ENCODE results near the gene MORN2.

MORN2 gene

GRCh38 chr2:38892819-38893218 lies 17.0 kb downstream of the MORN2 start:
- no peak for DNase-seq

DNA sequence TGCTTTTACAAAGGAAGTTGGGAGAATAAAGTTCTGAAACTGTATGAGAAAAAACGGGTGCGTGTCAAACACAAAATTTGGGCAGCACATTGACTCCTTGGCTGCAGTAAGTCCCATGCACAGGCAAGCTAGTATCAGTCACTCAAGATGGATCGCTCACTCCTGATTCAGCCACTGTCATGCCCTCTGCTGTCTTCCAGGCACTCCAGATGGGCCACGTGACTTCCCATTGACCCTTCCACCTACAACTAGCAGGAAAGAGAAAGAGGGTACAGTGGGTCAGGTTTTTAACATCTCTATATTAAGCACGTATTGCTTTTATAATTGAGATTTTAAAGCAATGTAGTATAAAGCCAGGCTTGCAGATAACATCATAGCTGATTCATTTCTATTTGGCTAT lies 22.5 kb downstream of the MORN2 start:
- DNase-seq, result no peak

DNA sequence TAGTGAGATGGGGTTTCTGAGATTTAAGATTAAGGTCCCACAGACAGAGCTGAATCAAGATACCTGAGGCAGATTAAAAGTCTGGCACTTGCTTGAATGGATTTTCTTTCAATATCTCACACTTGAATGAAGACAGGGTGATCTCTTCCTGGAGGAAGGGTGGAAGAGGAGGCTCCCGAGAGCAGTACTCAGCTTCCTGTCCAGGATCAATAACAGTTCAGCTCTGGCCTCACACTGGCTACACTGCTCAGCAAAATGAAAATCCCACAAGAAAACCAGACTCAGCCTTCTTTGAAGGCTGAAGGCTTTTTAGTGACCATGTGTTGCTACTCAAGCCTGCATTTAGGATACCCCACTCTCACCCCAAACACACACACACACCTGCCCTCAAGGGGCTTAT lies 24.9 kb downstream of the MORN2 start:
- no peak for DNase-seq

GRCh38 chr2:38905251-38905650 lies 29.5 kb downstream of the MORN2 start:
- DNase-seq, result no peak

GRCh38 chr2:38907242-38907641 lies 31.5 kb downstream of the MORN2 start:
- DNase-seq, result no peak

DNA sequence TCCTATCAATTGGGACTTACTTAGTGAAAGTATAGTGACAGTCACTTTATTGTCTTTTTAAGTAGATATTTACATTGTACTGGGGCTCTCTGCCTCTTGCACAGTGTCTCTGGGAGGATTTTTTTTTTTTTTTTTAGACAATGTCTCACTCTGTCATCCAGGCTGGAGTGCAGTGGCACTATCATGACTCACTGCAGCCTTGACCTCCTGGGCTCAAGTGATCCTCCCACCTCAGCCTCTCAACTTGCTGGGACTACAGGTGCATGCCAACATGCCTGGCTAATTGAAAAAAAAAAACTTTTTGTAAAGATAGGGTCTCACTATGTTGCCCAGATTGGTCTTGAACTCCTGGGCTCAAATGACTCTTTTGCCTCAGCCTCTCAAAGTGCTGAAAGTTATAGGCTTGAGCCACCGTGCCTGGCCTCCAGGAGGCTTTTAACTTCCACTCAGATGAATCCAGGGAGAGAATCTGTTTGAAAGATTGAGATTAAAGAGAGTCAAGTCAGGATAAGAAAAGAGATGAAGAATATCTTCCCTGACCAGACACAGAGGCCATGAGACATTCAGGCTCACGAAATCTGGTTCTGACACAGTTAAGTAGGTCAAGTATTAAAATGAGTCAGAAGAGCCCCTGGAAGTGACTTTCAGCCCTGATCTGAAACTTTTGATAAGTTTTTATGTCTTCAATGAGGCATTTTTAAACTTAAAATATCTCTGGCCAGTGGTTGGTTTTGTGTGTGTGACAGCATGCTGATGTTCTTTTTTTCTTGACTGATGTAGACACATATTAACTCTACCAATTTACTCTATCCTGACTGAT lies 32.2 kb downstream of the MORN2 start:
- no peak for DNase-seq

DNA sequence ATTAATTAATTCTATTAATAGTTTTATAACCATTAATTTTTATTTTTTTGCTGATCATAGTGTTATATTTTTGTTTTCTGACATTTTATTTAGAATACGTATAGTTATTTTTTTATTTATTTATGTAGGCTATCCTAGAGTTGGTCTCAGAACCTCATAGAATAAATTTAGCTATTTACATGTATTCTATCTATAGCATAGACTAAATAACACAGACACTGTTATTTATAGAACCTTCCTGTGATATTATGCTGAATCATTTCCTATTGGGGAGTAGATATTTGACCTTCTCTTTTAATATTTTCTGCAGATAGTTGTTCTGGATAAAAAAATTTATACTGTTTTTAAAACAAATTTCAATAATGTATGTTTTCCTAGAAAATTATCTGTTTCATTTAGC lies 34.1 kb downstream of the MORN2 start:
- DNase-seq, result no peak

DNA sequence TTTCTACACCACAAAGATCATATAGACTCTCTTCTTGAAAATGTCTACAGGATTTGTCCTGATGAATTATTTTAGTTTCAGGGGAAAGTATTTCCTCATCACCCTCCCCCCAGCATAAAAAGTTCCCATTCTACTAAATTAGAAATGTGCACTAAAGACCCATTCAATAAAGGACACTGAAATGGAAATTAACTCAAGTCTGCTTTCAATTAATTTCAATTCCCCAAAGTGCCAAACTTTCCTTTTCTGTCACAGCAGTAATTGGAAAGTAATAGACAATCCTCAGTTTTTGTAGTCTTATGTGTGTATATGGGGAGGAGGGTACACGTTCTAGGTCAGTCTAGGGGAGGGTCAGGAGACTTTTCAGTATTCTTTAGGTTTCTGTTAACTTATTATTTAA lies 35.4 kb downstream of the MORN2 start:
- no peak for DNase-seq

DNA sequence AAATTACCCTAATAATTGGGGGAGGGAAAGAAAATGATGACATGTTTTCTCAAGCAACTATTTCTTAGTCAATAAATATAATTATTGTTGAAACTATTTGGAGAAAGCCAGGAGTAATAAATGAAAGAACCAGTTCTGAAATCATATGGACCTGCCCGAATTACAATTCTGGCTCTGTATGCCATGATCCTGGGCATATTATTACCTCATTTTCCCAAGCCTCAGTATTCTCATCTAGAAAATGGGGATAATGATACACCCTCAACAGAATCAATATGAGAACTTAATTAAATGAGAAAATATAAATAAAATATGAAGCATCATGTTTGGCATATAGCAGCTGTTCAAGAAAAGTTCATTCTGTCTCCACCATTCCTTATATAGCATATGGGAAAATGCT lies 36.8 kb downstream of the MORN2 start:
- no peak for DNase-seq

DNA sequence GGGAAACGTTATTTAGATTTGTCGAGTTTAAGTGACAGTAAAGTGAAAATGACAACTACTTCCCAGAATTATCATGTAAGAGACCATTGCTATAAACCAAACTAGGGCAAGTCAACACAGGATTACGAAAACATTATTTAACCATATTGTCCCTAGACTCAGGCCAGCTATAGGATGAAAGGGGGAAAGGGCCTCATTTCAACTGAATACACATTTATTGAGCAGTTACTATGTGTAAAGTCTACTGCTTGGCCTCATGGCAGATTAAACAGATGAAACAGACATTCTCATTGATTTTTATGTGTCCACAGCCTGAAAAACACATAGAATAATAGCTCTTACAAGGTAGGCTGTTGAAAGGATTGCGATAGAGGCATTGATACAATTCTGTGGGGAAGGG lies 46.6 kb downstream of the MORN2 start:
- no peak for DNase-seq

- no peak for DNase-seq
Measured at GRCh38 chr2:38922902-38923301, 47.1 kb downstream of the MORN2 start.

- no peak for DNase-seq
Measured at GRCh38 chr2:38925982-38926381, 50.2 kb downstream of the MORN2 start.

DNA sequence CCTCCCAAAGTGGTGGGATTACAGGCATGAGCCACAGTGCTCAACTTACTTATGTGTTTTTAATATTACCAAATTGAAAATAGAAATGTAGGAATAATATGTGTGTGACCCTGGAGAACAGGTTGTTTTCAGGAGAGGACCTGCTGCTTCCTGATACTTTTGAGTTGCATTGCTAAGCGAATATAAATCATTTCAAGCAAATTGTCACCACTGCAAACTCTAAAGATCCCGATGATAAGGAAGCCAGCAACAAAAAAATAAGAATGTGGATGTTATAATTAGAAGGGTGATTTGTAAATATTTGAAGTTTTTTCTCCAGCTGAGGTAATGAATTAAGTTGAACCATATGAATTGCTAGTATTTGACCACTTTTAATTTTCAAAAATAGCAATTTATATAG lies 54.8 kb downstream of the MORN2 start:
- DNase-seq, result no peak

Data from hematopoietic multipotent progenitor cell treated with erythropoietin and hydrocortisone succinate and interleukin-3 and kit ligand, for 4 days (in vitro differentiated cells).